K562 (cell line): Measurements from ENCODE around the gene ACBD4. TPM values are rescaled to one million over a fixed set of nuclear protein-coding genes. Genes with fewer than 3 reads are reported as not detected.

Source experiments
- BRF1 ChIP-seq: IDR thresholded peaks from 3 replicates; pipeline ENCODE4 v1.6.1; 2011; ENCODE audit warnings: borderline replicate concordance, mild to moderate bottlenecking; ENCODE audit not compliant: insufficient read length; ENCODE audit errors: extremely low read depth
- CBFA2T3 ChIP-seq: fragments of 450-650 bp; IDR thresholded peaks from 2 replicates; pipeline ENCODE4 v1.6.1; 2017
- HOXB6 ChIP-seq: fragments of 250-450 bp; sonication (Bioruptor Pico); IDR thresholded peaks from 2 replicates; pipeline ENCODE4 v1.5.1; 2022; ENCODE audit warnings: mild to moderate bottlenecking, borderline replicate concordance
- MEF2A ChIP-seq: IDR thresholded peaks from 2 replicates; pipeline ENCODE4 v1.6.1; 2011; ENCODE audit warnings: low read depth, mild to moderate bottlenecking, low read length, moderate library complexity; ENCODE audit not compliant: control insufficient read depth
- POLR2G ChIP-seq: fragments of 200-400 bp; formaldehyde crosslinking; IDR thresholded peaks from 2 replicates; pipeline ENCODE4 v1.6.1; 2017; ENCODE audit warnings: low read depth, mild to moderate bottlenecking, antibody characterized with exemption, low read length, moderate library complexity
- PPARD ChIP-seq: fragments of 250-450 bp; sonication (Bioruptor Pico); IDR thresholded peaks from 2 replicates; pipeline ENCODE4 v1.8.0; 2022; ENCODE audit warnings: inconsistent platforms, mild to moderate bottlenecking, moderate library complexity
- RFX5 ChIP-seq: IDR thresholded peaks from 2 replicates; pipeline ENCODE4 v1.6.1; 2011; ENCODE audit warnings: low read depth, mild to moderate bottlenecking, improper control_type of control experiment, low read length
- SMAD1 ChIP-seq: fragments of 150-350 bp; IDR thresholded peaks from 2 replicates; pipeline ENCODE4 v1.6.1; 2014; ENCODE audit warnings: low read length, low read depth; ENCODE audit not compliant: partially characterized antibody
- TRIM24 ChIP-seq, 2 experiments: fragments of 450-650 bp; IDR thresholded peaks; 2 replicates each; pipeline ENCODE4 v1.6.1; 2016
- TRIM28 ChIP-seq: fragments of 450-650 bp; IDR thresholded peaks from 2 replicates; pipeline ENCODE4 v1.6.1; 2017
- WHSC1 ChIP-seq: IDR thresholded peaks from one replicate; pipeline ENCODE4 v1.6.1; 2012; ENCODE audit warnings: low read length, control low read depth, inconsistent platforms
- XRCC5 ChIP-seq: fragments of 200-400 bp; formaldehyde crosslinking; IDR thresholded peaks from 2 replicates; pipeline ENCODE4 v1.6.1; 2017; ENCODE audit warnings: low read depth, mild to moderate bottlenecking, low read length
- ZNF75A ChIP-seq: fragments of 450-650 bp; formaldehyde crosslinking; IDR thresholded peaks from 2 replicates; pipeline ENCODE4 v1.4.0; 2020; ENCODE audit warnings: mild to moderate bottlenecking
- ZNF76 ChIP-seq: fragments of 250-450 bp; sonication (Bioruptor Pico); IDR thresholded peaks from 2 replicates; pipeline ENCODE4 v1.4.0; 2020; ENCODE audit warnings: mild to moderate bottlenecking, moderate library complexity, borderline replicate concordance
- ZZZ3 ChIP-seq: fragments of 450-650 bp; IDR thresholded peaks from 2 replicates; pipeline ENCODE4 v1.6.1; 2016; ENCODE audit warnings: antibody characterized with exemption, mild to moderate bottlenecking, moderate library complexity
- polyA plus RNA-seq, 8 experiments: library from polyadenylated mRNA; depleted of rRNA in 4 of 8; stranded (reverse) in 5 of 8; unstranded in 3 of 8; fragments of >200 nt; fragmentation: Nextera tagmentation in 2 of 8; fragmentation: Illumina TruSeq in 1 of 8; extraction: Ambion mirVana in 2 of 8; extraction: Trizol in 1 of 8; gene quantifications; 2 replicates each; pipeline versions ENCODE4 v1.2.1 to v1.2.3, GENCODE V29; 2011 to 2014; ENCODE audit warnings: inconsistent platforms in 1 of 8, missing spikeins in 1 of 8
- total RNA-seq, 7 experiments: library from RNA; depleted of rRNA in 6 of 7; stranded (reverse); fragments of >200 nt in 6 of 7; fragmentation: Illumina TruSeq in 2 of 7; extraction: Trizol in 2 of 7; gene quantifications; 2 replicates each; pipeline versions ENCODE4 v1.2.1 to v1.2.3, GENCODE V29; 2011 to 2021; ENCODE audit warnings: low replicate concordance in 1 of 7
- TF ChIP-seq, protein P1 (sequence below): sonication (generic); formaldehyde crosslinking; IDR thresholded peaks from 2 replicates; pipeline ENCODE4 v1.8.1; 2023; ENCODE audit warnings: mild to moderate bottlenecking, missing genetic modification reagents, moderate library complexity
- TF ChIP-seq, protein P2 (sequence below), 2 experiments: fragments of 450-650 bp in 1 of 2; IDR thresholded peaks; 2 replicates each; pipeline ENCODE4 v1.6.1; 2011 to 2017; ENCODE audit warnings: low read depth in 2 of 2, antibody characterized with exemption in 1 of 2, borderline replicate concordance in 1 of 2, low read length in 1 of 2, mild to moderate bottlenecking in 1 of 2, mixed read lengths in 1 of 2; ENCODE audit not compliant: control insufficient read depth in 1 of 2
- TF ChIP-seq, protein P3 (sequence below): fragments of 450-650 bp; IDR thresholded peaks from 2 replicates; pipeline ENCODE4 v1.6.1; 2016
- TF ChIP-seq, protein P4 (sequence below): sonication (generic); formaldehyde crosslinking; IDR thresholded peaks from 2 replicates; pipeline ENCODE4 v1.8.1; 2022; ENCODE audit warnings: missing genetic modification reagents
- TF ChIP-seq, protein P5 (sequence below): fragments of 450-650 bp; formaldehyde crosslinking; IDR thresholded peaks from 2 replicates; pipeline ENCODE4 v1.4.0; 2020; ENCODE audit warnings: mild to moderate bottlenecking, moderate library complexity

ACBD4 gene
- total and polyA plus RNA-seq, 9 of the 15 experiments (the other 6 are each of a cell fraction or from before 2014, with no cell fraction given): 0.14 to 6.9 (median 4.6) TPM

DNA sequence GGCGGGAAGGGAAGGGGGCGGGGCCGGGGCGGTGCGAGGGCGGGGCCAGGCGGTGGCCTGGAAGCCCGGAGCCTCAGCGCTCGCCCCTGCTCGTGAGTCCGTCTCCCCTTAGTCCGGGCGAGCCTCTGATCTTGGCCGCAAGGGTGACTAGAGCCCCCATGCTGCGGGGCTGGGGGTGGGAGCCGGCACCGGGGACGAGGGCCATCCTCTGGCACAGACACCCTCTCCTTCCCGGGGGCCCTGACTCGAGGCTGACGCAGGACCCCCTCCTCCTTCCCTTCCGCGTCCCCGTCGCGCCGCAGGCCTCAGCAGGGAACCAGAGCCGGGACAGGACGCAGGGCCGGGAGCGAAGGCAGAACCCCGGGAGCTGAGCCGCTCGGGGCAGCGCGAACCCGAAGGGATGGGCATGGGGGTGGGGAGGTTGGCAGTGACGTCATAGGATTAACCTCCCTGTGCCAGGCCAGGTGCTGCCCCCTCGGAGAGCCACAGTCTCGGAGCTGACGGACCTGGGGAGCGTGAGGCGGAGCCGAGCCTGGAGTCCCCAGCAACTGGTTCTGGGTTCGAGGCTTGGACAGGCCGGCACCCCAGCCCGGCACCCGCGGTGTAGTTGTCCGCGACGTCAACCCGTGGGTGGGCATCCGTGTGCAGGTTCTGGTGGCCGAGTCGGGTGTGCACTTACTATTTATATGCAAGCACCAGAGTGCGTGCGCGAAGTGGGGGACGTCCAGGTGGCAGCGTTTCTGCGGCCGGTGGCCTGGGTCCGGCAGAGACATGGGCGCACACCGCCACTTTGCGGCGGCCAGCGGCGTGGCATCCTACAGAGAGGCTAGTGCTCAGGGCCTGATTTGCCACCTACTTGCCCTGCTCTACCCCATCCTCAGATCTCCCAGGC is 2.7 kb upstream of the ACBD4 start (continued):
- TF ChIP-seq PPARD (CRISPR knock-in tag) (no peak), TRIM24 (IDR thresholded peaks at IDR 0.05) (no peak), SMAD1 (no peak), ZNF76 (CRISPR knock-in tag) (no peak), POLR2G (peak; percentile 70; the same call in 1 of the 2 replicates), WHSC1 (no peak), CBFA2T3 (no peak), TRIM28 (no peak), RFX5 (no peak), HOXB6 (no peak), XRCC5 (peak; percentile 79; the same call in 1 of the 2 replicates), BRF1 (no peak), ZNF75A (CRISPR knock-in tag) (no peak), ZZZ3 (no peak), MEF2A (no peak)
- TF ChIP-seq, protein P1, sequence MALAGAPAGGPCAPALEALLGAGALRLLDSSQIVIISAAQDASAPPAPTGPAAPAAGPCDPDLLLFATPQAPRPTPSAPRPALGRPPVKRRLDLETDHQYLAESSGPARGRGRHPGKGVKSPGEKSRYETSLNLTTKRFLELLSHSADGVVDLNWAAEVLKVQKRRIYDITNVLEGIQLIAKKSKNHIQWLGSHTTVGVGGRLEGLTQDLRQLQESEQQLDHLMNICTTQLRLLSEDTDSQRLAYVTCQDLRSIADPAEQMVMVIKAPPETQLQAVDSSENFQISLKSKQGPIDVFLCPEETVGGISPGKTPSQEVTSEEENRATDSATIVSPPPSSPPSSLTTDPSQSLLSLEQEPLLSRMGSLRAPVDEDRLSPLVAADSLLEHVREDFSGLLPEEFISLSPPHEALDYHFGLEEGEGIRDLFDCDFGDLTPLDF (CRISPR knock-in tag): no peak
- TF ChIP-seq, protein P2, sequence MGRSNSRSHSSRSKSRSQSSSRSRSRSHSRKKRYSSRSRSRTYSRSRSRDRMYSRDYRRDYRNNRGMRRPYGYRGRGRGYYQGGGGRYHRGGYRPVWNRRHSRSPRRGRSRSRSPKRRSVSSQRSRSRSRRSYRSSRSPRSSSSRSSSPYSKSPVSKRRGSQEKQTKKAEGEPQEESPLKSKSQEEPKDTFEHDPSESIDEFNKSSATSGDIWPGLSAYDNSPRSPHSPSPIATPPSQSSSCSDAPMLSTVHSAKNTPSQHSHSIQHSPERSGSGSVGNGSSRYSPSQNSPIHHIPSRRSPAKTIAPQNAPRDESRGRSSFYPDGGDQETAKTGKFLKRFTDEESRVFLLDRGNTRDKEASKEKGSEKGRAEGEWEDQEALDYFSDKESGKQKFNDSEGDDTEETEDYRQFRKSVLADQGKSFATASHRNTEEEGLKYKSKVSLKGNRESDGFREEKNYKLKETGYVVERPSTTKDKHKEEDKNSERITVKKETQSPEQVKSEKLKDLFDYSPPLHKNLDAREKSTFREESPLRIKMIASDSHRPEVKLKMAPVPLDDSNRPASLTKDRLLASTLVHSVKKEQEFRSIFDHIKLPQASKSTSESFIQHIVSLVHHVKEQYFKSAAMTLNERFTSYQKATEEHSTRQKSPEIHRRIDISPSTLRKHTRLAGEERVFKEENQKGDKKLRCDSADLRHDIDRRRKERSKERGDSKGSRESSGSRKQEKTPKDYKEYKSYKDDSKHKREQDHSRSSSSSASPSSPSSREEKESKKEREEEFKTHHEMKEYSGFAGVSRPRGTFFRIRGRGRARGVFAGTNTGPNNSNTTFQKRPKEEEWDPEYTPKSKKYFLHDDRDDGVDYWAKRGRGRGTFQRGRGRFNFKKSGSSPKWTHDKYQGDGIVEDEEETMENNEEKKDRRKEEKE (IDR thresholded peaks at IDR 0.05; ENCODE audit: borderline replicate concordance in 1 of 2, control insufficient read depth in 1 of 2, low read depth in 2 of 2, low read length in 1 of 2): no peak
- TF ChIP-seq, protein P3, sequence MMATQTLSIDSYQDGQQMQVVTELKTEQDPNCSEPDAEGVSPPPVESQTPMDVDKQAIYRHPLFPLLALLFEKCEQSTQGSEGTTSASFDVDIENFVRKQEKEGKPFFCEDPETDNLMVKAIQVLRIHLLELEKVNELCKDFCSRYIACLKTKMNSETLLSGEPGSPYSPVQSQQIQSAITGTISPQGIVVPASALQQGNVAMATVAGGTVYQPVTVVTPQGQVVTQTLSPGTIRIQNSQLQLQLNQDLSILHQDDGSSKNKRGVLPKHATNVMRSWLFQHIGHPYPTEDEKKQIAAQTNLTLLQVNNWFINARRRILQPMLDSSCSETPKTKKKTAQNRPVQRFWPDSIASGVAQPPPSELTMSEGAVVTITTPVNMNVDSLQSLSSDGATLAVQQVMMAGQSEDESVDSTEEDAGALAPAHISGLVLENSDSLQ: no peak
- TF ChIP-seq, protein P4, sequence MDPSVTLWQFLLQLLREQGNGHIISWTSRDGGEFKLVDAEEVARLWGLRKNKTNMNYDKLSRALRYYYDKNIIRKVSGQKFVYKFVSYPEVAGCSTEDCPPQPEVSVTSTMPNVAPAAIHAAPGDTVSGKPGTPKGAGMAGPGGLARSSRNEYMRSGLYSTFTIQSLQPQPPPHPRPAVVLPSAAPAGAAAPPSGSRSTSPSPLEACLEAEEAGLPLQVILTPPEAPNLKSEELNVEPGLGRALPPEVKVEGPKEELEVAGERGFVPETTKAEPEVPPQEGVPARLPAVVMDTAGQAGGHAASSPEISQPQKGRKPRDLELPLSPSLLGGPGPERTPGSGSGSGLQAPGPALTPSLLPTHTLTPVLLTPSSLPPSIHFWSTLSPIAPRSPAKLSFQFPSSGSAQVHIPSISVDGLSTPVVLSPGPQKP (CRISPR knock-in tag): no peak
- TF ChIP-seq, protein P5, sequence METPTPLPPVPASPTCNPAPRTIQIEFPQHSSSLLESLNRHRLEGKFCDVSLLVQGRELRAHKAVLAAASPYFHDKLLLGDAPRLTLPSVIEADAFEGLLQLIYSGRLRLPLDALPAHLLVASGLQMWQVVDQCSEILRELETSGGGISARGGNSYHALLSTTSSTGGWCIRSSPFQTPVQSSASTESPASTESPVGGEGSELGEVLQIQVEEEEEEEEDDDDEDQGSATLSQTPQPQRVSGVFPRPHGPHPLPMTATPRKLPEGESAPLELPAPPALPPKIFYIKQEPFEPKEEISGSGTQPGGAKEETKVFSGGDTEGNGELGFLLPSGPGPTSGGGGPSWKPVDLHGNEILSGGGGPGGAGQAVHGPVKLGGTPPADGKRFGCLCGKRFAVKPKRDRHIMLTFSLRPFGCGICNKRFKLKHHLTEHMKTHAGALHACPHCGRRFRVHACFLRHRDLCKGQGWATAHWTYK (CRISPR knock-in tag): no peak
